Measurements from ENCODE around the gene TKFC. TPM values are rescaled to one million over a fixed set of nuclear protein-coding genes. Genes with fewer than 3 reads are reported as not detected.
A peak's percentile ranks its signal among the peaks of the same experiment; 100 is the strongest.

TKFC gene
- total and polyA plus RNA-seq, 4 donors = 15.7 to 134 (median 53.4) TPM

DNA sequence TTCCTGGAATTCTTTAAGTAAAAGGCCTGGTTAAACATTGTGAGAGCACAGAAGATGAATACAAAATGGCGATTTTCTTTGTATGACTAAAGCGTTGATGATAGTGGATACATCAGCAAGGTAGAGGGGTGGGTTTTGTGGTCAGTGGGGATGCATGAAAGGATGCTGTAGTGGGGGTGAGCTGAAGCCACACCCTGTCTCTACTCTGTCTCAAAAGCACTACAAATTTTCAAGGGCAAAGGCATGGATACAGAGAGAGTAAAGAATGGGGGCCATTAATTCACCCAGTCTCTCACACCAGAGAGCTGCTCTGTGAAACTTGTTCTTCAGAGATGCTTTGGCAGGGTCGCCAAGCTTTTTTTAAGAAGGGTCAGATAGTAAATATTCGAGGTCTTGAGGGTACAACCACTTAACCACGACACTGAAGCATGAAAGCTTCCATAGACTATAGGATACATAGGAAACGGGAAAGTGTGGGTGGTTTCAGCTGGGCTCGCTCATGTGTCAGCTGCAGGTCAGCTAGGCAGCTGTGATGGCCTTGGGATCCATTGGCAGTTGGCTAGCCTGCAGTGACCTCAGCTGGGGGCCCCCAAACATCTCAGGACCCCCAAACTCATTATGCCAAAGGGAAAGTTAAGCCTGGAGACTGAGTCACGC is 37.4 kb downstream of the TKFC start:
- H3K4me1 ChIP-seq (ENCODE audit: control insufficient read depth in 4 of 4, insufficient read depth in 4 of 4, low read length in 3 of 4) = peaks cover 10 to 20% (median 14%) of the 10 kb centered on the region in 4 donors

More for the DNA sequence above, 37.4 kb downstream of the TKFC start:
- DNase-seq (ENCODE audit: low spot score) = no peak
- no peaks in the 10 kb centered on the region for H3K9me3 ChIP-seq (ENCODE audit: control insufficient read depth in 4 of 4, low read length in 3 of 4)
- no peak overlapping the region for H3K9ac ChIP-seq (ENCODE audit: low read depth in 1 of 2, low read length in 2 of 2)
- TF ChIP-seq SP1 (IDR thresholded peaks at IDR 0.05) = no peak
- TF ChIP-seq, protein P1, sequence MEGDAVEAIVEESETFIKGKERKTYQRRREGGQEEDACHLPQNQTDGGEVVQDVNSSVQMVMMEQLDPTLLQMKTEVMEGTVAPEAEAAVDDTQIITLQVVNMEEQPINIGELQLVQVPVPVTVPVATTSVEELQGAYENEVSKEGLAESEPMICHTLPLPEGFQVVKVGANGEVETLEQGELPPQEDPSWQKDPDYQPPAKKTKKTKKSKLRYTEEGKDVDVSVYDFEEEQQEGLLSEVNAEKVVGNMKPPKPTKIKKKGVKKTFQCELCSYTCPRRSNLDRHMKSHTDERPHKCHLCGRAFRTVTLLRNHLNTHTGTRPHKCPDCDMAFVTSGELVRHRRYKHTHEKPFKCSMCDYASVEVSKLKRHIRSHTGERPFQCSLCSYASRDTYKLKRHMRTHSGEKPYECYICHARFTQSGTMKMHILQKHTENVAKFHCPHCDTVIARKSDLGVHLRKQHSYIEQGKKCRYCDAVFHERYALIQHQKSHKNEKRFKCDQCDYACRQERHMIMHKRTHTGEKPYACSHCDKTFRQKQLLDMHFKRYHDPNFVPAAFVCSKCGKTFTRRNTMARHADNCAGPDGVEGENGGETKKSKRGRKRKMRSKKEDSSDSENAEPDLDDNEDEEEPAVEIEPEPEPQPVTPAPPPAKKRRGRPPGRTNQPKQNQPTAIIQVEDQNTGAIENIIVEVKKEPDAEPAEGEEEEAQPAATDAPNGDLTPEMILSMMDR (IDR thresholded peaks at IDR 0.05; ENCODE audit: low read depth, low read length, missing input control) = no peak
- TF ChIP-seq, protein P2, sequence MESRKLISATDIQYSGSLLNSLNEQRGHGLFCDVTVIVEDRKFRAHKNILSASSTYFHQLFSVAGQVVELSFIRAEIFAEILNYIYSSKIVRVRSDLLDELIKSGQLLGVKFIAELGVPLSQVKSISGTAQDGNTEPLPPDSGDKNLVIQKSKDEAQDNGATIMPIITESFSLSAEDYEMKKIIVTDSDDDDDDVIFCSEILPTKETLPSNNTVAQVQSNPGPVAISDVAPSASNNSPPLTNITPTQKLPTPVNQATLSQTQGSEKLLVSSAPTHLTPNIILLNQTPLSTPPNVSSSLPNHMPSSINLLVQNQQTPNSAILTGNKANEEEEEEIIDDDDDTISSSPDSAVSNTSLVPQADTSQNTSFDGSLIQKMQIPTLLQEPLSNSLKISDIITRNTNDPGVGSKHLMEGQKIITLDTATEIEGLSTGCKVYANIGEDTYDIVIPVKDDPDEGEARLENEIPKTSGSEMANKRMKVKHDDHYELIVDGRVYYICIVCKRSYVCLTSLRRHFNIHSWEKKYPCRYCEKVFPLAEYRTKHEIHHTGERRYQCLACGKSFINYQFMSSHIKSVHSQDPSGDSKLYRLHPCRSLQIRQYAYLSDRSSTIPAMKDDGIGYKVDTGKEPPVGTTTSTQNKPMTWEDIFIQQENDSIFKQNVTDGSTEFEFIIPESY (IDR thresholded peaks at IDR 0.05) = no peak
- TF ChIP-seq JUND (IDR thresholded peaks at IDR 0.05) = no peak
- TF ChIP-seq FOXA2 (IDR thresholded peaks at IDR 0.05) = no peak
- no peak for TF ChIP-seq RXRA (IDR thresholded peaks at IDR 0.05)
- TF ChIP-seq HNF4G (IDR thresholded peaks at IDR 0.05) = no peak
- TF ChIP-seq YY1 (IDR thresholded peaks at IDR 0.05) = no peak
- TF ChIP-seq, protein P3, sequence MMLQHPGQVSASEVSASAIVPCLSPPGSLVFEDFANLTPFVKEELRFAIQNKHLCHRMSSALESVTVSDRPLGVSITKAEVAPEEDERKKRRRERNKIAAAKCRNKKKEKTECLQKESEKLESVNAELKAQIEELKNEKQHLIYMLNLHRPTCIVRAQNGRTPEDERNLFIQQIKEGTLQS (IDR thresholded peaks at IDR 0.05) = no peak
- no peak for TF ChIP-seq TAF1 (conservative IDR thresholded peaks at IDR 0.05)
- no peak for TF ChIP-seq EGR1 (IDR thresholded peaks at IDR 0.05; ENCODE audit: low read depth in 2 of 2)
- TF ChIP-seq, protein P4, sequence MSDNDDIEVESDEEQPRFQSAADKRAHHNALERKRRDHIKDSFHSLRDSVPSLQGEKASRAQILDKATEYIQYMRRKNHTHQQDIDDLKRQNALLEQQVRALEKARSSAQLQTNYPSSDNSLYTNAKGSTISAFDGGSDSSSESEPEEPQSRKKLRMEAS (IDR thresholded peaks at IDR 0.05) = no peak
- no peak for TF ChIP-seq HNF4A (conservative IDR thresholded peaks at IDR 0.05)
- TF ChIP-seq, protein P5, sequence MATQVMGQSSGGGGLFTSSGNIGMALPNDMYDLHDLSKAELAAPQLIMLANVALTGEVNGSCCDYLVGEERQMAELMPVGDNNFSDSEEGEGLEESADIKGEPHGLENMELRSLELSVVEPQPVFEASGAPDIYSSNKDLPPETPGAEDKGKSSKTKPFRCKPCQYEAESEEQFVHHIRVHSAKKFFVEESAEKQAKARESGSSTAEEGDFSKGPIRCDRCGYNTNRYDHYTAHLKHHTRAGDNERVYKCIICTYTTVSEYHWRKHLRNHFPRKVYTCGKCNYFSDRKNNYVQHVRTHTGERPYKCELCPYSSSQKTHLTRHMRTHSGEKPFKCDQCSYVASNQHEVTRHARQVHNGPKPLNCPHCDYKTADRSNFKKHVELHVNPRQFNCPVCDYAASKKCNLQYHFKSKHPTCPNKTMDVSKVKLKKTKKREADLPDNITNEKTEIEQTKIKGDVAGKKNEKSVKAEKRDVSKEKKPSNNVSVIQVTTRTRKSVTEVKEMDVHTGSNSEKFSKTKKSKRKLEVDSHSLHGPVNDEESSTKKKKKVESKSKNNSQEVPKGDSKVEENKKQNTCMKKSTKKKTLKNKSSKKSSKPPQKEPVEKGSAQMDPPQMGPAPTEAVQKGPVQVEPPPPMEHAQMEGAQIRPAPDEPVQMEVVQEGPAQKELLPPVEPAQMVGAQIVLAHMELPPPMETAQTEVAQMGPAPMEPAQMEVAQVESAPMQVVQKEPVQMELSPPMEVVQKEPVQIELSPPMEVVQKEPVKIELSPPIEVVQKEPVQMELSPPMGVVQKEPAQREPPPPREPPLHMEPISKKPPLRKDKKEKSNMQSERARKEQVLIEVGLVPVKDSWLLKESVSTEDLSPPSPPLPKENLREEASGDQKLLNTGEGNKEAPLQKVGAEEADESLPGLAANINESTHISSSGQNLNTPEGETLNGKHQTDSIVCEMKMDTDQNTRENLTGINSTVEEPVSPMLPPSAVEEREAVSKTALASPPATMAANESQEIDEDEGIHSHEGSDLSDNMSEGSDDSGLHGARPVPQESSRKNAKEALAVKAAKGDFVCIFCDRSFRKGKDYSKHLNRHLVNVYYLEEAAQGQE (IDR thresholded peaks at IDR 0.05) = no peak
- TF ChIP-seq RAD21 (IDR thresholded peaks at IDR 0.05) = no peak
- no peak overlapping the region for H3K4me3 ChIP-seq (ENCODE audit: low read depth in 1 of 3, low read length in 3 of 3)
- H3K27ac ChIP-seq (ENCODE audit: low read depth in 1 of 2, low read length in 2 of 2) = peak overlapping the region in 1 of 2 donors; percentile 77
- no peaks in the 10 kb centered on the region for H3K27me3 ChIP-seq (ENCODE audit: control insufficient read depth in 4 of 4, insufficient read depth in 4 of 4, low read length in 3 of 4)
- 93% methylated on average over 8 of the region's 8 CpGs for WGBS
- H3K36me3 ChIP-seq (ENCODE audit: control insufficient read depth in 4 of 4, insufficient read depth in 3 of 4, low read depth in 1 of 4, low read length in 3 of 4) = peaks cover 8 to 30% (median 21%) of the 10 kb centered on the region in 4 donors
